ENCODE results near the gene NAT8L. TPM values are rescaled to one million over a fixed set of nuclear protein-coding genes. Genes with fewer than 3 reads are reported as not detected.
"Not testable (repeated sequence)": the region's sequence is repeated elsewhere in the genome, so short reads cannot be mapped to it uniquely, and the experiment has no call there.

Gene NAT8L, protein sequence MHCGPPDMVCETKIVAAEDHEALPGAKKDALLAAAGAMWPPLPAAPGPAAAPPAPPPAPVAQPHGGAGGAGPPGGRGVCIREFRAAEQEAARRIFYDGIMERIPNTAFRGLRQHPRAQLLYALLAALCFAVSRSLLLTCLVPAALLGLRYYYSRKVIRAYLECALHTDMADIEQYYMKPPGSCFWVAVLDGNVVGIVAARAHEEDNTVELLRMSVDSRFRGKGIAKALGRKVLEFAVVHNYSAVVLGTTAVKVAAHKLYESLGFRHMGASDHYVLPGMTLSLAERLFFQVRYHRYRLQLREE
- 0.09 and 0.25 TPM in 2 replicates for total RNA-seq (ENCODE audit: low replicate concordance)

DNA sequence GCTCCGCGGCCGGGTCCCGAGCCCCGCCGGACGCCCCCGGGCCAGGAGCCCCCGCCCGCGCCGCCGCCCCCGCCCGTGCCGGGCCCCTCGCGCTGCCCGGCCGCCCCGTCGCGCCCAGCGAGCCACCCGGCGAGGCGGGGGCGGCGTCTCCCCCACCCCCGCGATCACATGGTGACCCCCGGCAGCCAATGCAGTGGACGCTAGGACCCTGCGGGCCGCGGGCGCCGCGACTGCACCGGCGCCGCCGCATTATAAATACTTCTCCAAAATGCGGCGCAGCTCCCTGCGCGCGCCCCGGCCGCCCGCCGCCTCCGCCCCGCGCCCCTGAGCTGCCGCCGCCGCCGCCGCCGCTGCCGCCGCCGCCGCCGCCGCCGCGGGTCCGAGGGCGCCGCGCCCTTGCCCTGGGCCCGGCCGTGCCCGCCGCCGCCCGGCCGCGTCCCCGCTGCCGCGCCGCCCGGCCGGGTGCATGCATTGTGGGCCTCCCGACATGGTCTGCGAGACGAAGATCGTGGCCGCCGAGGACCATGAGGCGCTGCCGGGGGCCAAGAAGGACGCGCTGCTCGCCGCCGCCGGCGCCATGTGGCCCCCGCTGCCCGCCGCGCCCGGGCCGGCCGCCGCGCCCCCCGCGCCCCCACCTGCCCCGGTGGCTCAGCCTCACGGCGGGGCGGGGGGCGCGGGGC is at the start of gene NAT8L:
TSS of gene NAT8L (plus strand) at position 282 of the 680 bp plus-strand sequence. CDS start at position 467, 185 bp downstream.
- peak within 1 kb of the TSS; percentile 44 for H3K4me3 ChIP-seq (ENCODE audit: low read depth, low read length)
- TF ChIP-seq, protein P1, sequence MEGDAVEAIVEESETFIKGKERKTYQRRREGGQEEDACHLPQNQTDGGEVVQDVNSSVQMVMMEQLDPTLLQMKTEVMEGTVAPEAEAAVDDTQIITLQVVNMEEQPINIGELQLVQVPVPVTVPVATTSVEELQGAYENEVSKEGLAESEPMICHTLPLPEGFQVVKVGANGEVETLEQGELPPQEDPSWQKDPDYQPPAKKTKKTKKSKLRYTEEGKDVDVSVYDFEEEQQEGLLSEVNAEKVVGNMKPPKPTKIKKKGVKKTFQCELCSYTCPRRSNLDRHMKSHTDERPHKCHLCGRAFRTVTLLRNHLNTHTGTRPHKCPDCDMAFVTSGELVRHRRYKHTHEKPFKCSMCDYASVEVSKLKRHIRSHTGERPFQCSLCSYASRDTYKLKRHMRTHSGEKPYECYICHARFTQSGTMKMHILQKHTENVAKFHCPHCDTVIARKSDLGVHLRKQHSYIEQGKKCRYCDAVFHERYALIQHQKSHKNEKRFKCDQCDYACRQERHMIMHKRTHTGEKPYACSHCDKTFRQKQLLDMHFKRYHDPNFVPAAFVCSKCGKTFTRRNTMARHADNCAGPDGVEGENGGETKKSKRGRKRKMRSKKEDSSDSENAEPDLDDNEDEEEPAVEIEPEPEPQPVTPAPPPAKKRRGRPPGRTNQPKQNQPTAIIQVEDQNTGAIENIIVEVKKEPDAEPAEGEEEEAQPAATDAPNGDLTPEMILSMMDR (IDR thresholded peaks at IDR 0.05; ENCODE audit: insufficient read depth, low read length), result no peak
- no peak for DNase-seq (ENCODE audit: low read depth)

DNA sequence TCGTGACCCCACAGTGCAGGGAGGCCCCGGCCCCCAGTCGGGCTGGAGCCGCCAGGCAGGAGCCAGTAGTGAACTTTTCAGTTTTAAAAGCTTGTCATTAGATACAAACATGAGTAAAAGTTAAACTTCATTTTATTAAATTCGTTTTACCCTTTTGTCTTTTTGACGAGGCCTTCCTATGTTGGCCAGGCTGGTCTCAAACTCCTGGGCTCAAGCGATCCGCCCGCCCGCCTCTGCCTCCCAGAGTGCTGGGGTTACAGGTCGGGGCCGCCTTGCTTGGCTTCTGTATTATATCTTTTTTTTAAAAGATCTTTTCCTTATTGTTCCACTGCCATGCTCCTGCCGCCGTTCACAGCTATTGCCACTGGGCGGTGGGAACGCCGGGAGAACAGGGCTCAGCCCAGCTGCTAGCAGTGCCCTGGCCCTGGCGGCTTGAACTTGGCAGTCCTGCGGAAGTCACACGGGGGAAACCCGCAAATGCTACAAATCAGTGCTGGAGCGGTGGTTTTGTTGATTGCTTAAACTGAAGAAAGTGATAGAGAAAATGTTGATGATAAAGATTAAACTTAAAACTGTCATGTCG is 49.4 kb upstream of the NAT8L start:
- TF ChIP-seq, protein P1 (IDR thresholded peaks at IDR 0.05; ENCODE audit: insufficient read depth, low read length), result peak; percentile 39
- DNase-seq (ENCODE audit: low read depth), result peak; percentile 43
- H3K4me3 ChIP-seq (ENCODE audit: low read depth, low read length), result peak overlapping the region; percentile 100

DNA sequence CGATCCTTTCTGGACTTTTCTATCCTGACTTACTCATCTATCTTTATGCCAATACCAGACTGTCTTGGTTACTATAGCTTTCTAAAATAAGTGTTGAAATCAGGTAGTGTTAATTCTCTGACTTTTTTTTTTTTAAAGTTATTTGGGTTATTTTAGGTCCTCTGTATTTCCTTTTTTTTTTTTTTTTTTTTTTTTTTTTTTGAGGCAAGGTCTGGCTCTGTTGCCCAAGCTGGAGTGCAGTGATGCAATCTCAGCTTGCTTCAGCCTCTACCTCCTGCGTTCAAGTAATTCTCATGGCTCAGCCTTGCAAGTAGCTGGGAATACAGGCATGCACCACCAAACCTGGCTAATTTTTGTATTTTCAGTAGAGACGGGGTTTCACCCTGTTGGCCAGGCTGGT is 47.5 kb upstream of the NAT8L start:
- peak; percentile 18 for DNase-seq (ENCODE audit: low read depth)
- TF ChIP-seq, protein P1 (IDR thresholded peaks at IDR 0.05; ENCODE audit: insufficient read depth, low read length), result no peak
- H3K4me3 ChIP-seq (ENCODE audit: low read depth, low read length), result no peak overlapping the region

DNA sequence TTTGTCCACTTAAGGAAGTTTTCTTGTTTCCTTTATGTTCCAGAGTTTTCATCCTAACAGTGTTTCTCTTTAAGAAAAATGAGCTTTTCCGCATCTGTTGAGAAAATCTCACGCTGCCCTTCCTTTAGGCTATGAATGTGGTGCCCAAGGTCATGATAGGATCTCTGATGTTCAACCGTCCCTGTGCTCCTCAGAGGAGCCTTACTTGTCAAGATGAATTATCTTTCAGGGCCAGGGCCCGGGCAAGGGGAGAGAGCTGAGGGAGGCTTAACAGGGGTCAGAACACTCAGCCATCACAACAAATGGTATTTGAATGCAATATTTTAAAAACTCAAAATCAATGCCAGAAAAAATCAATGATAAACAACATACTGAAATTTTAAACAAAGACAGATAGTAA is 44.1 kb upstream of the NAT8L start:
- DNase-seq (ENCODE audit: low read depth), result no peak
- H3K4me3 ChIP-seq (ENCODE audit: low read depth, low read length), result no peak overlapping the region
- TF ChIP-seq, protein P1 (IDR thresholded peaks at IDR 0.05; ENCODE audit: insufficient read depth, low read length), result no peak

DNA sequence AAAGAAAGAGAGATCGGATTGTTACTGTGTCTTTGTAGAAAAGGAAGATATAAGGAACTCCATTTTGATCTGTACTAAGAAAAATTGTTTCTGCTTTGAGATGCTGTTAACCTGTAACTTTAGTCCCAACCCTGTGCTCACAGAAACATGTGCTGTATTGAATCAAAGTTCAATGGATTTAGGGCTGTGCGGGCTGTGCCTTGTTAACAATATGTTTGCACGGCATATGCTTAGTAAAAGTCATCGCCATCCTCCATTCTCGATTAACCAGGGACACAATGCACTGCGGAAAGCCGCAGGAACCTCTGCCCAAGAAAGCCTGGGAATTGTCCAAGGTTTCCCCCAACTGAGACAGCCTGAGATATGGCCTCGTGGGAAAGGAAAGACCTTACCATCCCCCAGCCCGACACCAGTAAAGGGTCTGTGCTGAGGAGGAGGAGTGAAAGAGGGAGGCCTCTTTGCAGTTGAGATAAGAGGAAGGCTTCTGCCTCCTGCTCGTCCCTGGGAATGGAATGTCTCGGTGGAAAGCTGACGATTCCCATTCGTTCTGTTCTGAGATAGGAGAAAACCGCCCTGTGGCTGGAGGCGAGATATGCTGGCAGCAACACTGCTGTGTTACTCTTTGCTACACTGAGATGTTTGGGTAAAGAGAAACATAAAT is 37.6 kb upstream of the NAT8L start:
- DNase-seq (ENCODE audit: low read depth), result peak; percentile 46

DNA sequence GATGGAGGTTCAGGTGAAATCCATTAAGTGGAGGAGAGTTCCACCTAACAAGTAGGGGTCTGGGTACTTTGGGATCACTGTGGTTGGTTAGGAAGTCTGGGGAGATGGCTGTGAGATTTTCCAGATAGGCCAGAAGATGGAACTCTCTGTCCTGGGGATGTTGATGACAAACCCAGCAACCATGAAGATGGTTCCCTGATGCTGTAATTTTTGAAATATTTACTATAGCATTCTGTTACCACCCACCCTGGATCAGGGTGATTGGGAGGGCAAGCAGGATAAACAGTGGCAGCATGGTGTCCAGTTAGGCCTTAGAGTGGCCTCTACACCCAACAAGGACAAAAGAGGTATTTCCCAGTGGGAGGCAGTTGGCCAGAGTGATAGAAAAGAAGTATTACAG is 34.4 kb upstream of the NAT8L start:
- TF ChIP-seq, protein P1 (IDR thresholded peaks at IDR 0.05; ENCODE audit: insufficient read depth, low read length), result no peak
- DNase-seq (ENCODE audit: low read depth), result no peak

More for the DNA sequence above, 37.6 kb upstream of the NAT8L start:
- H3K4me3 ChIP-seq (ENCODE audit: low read depth, low read length), result not testable (repeated sequence)

DNA sequence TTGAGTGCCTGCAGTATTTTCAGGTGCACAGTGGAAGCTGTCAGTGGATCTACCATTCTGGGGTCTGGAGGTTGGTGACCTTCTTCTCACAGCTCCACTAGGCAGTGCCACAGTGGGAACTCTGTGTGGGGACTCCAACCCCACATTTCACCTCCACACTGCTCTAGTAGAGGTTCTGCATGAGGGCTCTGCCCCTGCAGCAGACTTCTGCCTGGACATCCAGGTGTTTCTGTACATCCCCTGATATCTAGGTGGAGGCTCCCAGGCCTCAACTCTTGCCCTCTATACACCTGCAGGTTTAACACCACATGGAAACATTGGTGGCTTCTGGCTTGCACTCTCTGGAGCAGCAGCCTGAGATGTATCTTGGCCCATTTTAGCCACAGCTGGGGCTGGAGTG is 33.3 kb upstream of the NAT8L start:
- H3K4me3 ChIP-seq (ENCODE audit: low read depth, low read length), result no peak overlapping the region
- no peak for DNase-seq (ENCODE audit: low read depth)
- TF ChIP-seq, protein P1 (IDR thresholded peaks at IDR 0.05; ENCODE audit: insufficient read depth, low read length), result no peak

More for the DNA sequence above, 34.4 kb upstream of the NAT8L start:
- no peak overlapping the region for H3K4me3 ChIP-seq (ENCODE audit: low read depth, low read length)

DNA sequence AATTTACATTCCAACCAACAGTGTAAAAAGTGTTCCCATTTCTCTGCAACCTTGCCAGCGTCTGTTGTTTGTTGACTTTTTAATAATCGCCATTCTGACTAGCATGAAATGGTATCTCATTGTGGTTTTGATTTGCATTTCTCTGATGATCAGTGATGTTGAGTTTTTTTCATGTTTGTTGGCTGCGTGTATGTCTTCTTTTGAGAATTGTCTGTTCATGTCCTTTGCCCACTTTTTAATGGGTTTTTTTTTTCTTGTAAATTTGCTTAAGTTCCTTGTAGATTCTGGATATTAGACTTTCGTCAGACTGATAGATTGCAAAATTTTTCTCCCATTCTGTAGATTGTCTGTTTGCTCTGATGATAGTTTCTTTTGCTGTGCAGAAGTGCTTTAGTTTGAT is 32.0 kb upstream of the NAT8L start:
- not testable (repeated sequence) for H3K4me3 ChIP-seq (ENCODE audit: low read depth, low read length); DNase-seq (ENCODE audit: low read depth)

DNA sequence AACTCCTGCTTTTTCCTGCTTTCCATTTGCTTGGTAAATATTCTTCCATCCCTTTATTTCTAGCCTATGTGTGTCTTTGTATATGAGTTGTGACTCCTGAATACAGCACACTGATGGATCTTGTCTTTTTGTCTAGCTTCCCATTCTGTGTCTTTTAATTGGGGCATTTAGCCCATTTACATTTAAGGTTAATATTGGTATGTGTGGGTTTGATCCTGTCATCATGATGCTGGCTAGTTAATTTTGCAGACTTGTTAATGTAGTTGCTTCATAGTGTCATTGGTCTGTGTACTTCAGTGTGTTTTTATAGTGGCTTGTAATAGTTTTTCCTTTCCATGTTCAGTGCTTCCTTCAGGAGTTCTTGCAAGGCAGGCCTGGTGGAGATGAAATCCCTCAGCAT is 28.0 kb upstream of the NAT8L start:
- DNase-seq (ENCODE audit: low read depth); H3K4me3 ChIP-seq (ENCODE audit: low read depth, low read length): not testable (repeated sequence)

Measured in fibroblast of the aortic adventitia (primary cell).